Tibial nerve (tissue), 3 donors: ENCODE measurements around the gene LIN7C.

ENCODE experiments used
- POLR2A ChIP-seq, 2 donors: fragments of 450-650 bp; IDR thresholded peaks; one replicate each; pipeline ENCODE4 v1.6.1; 2017; ENCODE audit warnings: antibody characterized with exemption in 2 of 2, mild to moderate bottlenecking in 2 of 2, moderate library complexity in 2 of 2
- TF ChIP-seq, protein P1 (sequence below), 5 experiments: fragments of 200-600 bp in 3 of 5; fragments of 450-650 bp in 2 of 5; sonication (generic) in 3 of 5; IDR thresholded peaks; one replicate each; pipeline ENCODE4 v1.5.1; 2016 to 2019; ENCODE audit warnings: antibody characterized with exemption in 5 of 5, mild to moderate bottlenecking in 3 of 5, moderate library complexity in 2 of 5

DNA sequence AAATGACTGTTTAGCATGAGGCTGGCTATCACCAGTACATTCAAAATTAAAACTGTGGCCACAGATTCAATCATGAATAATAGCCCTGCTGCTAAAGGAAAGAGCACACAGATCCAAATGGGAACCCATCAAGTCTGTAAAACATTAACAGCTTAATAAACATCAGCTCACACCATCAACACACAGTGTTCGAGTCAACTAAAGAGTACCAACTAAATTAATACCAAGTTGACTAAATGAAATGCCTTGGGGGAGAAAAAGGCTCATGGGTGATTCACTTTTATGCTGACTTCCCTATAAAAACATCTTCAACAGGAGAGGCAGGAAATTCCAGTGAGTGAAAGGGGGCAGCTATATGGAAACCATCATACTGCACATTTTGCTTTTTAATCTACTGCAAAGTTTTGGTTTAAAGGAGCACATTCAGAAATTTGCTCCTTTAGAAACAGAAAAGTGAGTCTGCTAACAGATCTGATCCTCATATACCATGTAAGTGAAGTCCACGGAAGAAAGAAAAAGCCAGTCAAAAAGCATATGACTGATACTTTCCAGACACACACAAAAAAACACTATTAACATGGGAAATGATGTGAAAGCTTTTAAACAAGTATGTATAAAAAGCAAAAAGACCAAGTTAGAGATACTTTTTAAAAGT, 50.3 kb downstream of the LIN7C start:
- TF ChIP-seq, protein P1, sequence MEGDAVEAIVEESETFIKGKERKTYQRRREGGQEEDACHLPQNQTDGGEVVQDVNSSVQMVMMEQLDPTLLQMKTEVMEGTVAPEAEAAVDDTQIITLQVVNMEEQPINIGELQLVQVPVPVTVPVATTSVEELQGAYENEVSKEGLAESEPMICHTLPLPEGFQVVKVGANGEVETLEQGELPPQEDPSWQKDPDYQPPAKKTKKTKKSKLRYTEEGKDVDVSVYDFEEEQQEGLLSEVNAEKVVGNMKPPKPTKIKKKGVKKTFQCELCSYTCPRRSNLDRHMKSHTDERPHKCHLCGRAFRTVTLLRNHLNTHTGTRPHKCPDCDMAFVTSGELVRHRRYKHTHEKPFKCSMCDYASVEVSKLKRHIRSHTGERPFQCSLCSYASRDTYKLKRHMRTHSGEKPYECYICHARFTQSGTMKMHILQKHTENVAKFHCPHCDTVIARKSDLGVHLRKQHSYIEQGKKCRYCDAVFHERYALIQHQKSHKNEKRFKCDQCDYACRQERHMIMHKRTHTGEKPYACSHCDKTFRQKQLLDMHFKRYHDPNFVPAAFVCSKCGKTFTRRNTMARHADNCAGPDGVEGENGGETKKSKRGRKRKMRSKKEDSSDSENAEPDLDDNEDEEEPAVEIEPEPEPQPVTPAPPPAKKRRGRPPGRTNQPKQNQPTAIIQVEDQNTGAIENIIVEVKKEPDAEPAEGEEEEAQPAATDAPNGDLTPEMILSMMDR (IDR thresholded peaks at IDR 0.05): no peak
- no peak for TF ChIP-seq POLR2A (IDR thresholded peaks at IDR 0.05)
